A673 (cell line): Measurements from ENCODE around the gene FKBP4.

Experiments
- EZH2 ChIP-seq: fragments of 200-600 bp; sonication (generic); IDR thresholded peaks from 2 replicates; pipeline ENCODE4 v1.6.1; 2017; ENCODE audit warnings: borderline replicate concordance, low read depth, mild to moderate bottlenecking, mixed read lengths, antibody characterized with exemption, low read length; ENCODE audit not compliant: poor library complexity, severe bottlenecking
- TF ChIP-seq, protein P1 (sequence below): fragments of 300-800, 200-600 bp; sonication (generic); conservative IDR thresholded peaks from 2 replicates; pipeline ENCODE4 v1.5.1; 2017; ENCODE audit warnings: low read depth, mild to moderate bottlenecking, antibody characterized with exemption, low read length, moderate library complexity, mixed read lengths

DNA sequence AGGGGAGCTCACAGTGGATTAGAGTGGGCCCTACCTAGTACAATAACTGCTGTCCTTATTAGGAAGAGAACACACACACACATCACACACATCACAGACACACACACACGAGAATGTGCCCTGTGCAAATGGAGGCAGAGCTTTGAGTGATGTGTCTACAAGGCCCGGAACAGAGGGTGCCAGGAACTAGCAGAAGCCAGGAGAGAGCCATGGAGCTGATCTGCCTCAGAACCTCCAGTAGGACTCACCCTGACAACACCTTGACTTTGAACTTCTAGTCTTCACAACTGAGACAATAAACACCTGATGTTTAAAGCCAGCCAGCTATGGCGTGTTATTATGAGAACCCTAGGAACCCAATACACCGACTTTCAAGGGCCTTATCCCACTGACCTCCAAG lies 29.7 kb upstream of the FKBP4 start:
- TF ChIP-seq, protein P1, sequence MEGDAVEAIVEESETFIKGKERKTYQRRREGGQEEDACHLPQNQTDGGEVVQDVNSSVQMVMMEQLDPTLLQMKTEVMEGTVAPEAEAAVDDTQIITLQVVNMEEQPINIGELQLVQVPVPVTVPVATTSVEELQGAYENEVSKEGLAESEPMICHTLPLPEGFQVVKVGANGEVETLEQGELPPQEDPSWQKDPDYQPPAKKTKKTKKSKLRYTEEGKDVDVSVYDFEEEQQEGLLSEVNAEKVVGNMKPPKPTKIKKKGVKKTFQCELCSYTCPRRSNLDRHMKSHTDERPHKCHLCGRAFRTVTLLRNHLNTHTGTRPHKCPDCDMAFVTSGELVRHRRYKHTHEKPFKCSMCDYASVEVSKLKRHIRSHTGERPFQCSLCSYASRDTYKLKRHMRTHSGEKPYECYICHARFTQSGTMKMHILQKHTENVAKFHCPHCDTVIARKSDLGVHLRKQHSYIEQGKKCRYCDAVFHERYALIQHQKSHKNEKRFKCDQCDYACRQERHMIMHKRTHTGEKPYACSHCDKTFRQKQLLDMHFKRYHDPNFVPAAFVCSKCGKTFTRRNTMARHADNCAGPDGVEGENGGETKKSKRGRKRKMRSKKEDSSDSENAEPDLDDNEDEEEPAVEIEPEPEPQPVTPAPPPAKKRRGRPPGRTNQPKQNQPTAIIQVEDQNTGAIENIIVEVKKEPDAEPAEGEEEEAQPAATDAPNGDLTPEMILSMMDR = no peak
- no peak for TF ChIP-seq EZH2
